Thymus (tissue), 11 donors: ENCODE measurements around the gene CNDP2. TPM values are rescaled to one million over a fixed set of nuclear protein-coding genes. Genes with fewer than 3 reads are reported as not detected.

Experiments used
- DNase-seq, 9 donors: peaks; one replicate each; pipeline ENCODE4 v3.0.0-alpha.2; 2013; ENCODE audit warnings: low spot score in 9 of 9, low read depth in 6 of 9, missing footprints in 1 of 9
- H3K27ac ChIP-seq, 2 donors: one replicate each; pipeline ENCODE4 v1.5.1; 2013; ENCODE audit warnings: control low read depth in 1 of 2, low read depth in 1 of 2, low read length in 1 of 2, mild to moderate bottlenecking in 1 of 2, moderate library complexity in 1 of 2
- H3K27me3 ChIP-seq, 2 donors: one replicate each; pipeline ENCODE4 v1.5.1; 2013; ENCODE audit warnings: low read length in 1 of 2; ENCODE audit not compliant: control insufficient read depth in 2 of 2, insufficient read depth in 1 of 2
- H3K36me3 ChIP-seq, 2 donors: one replicate each; pipeline ENCODE4 v1.5.1; 2013; ENCODE audit warnings: low read length in 1 of 2, mild to moderate bottlenecking in 1 of 2, moderate library complexity in 1 of 2; ENCODE audit not compliant: control insufficient read depth in 2 of 2, insufficient read depth in 2 of 2
- H3K4me1 ChIP-seq, 2 donors: one replicate each; pipeline ENCODE4 v1.5.1; 2013; ENCODE audit warnings: low read length in 2 of 2; ENCODE audit not compliant: control insufficient read depth in 2 of 2, insufficient read depth in 2 of 2
- H3K4me3 ChIP-seq, 2 donors: one replicate each; pipeline ENCODE4 v1.5.1; 2013; ENCODE audit warnings: low read length in 2 of 2, control low read depth in 1 of 2, mild to moderate bottlenecking in 1 of 2
- H3K9me3 ChIP-seq, 2 donors: one replicate each; pipeline ENCODE4 v1.5.1; 2013; ENCODE audit warnings: low read length in 1 of 2, mild to moderate bottlenecking in 1 of 2; ENCODE audit not compliant: control insufficient read depth in 2 of 2, insufficient read depth in 1 of 2
- WGBS: extraction: QIAGEN DNeasy Blood & Tissue Kit; methylation state at CpG from one replicate; pipeline ENCODE4 v1.1.7; 2013; 5-methylcytosine and 5-hydroxymethylcytosine counted together
- polyA plus RNA-seq: library from polyadenylated mRNA; stranded (reverse); fragments of 200-250 nt; gene quantifications from one replicate; pipeline ENCODE4 v1.2.3, GENCODE V29; 2013
- total RNA-seq: library from RNA; stranded (reverse); fragments of 120-200 nt; gene quantifications from one replicate; pipeline ENCODE4 v1.2.4, GENCODE V29; 2013
- donor health status: healthy.

Gene CNDP2
- total and polyA plus RNA-seq, 2 donors: 55.2 to 129 TPM

- H3K4me3 ChIP-seq: no peak overlapping the region
- no peaks in the 10 kb centered on the region for H3K4me1 ChIP-seq
- peaks cover 4 to 26% of the 10 kb centered on the region in 2 donors for H3K27me3 ChIP-seq
- no peak overlapping the region for H3K27ac ChIP-seq
- no peaks in the 10 kb centered on the region for H3K36me3 ChIP-seq
- WGBS: 98% methylated on average over 1 of the region's 1 CpG
- H3K9me3 ChIP-seq: no peaks in the 10 kb centered on the region
- DNase-seq: no peak
Measured at GRCh38 chr18:74463983-74464382, 32.2 kb upstream of the CNDP2 start.

GRCh38 chr18:74465775-74466174 lies 30.4 kb upstream of the CNDP2 start:
- DNase-seq: no peak
- 96% methylated on average over 4 of the region's 4 CpGs for WGBS
- no peaks in the 10 kb centered on the region for H3K9me3 ChIP-seq
- no peak overlapping the region for H3K4me3 ChIP-seq
- H3K36me3 ChIP-seq: no peaks in the 10 kb centered on the region
- peaks cover 0 to 11% of the 10 kb centered on the region in 2 donors for H3K27me3 ChIP-seq
- no peak overlapping the region for H3K27ac ChIP-seq
- H3K4me1 ChIP-seq: no peaks in the 10 kb centered on the region

- H3K4me1 ChIP-seq: no peaks in the 10 kb centered on the region
- WGBS: 98% methylated on average over 3 of the region's 3 CpGs
- DNase-seq: no peak
- H3K27ac ChIP-seq: no peak overlapping the region
- no peaks in the 10 kb centered on the region for H3K9me3 ChIP-seq
- no peak overlapping the region for H3K4me3 ChIP-seq
- H3K27me3 ChIP-seq: no peaks in the 10 kb centered on the region
- H3K36me3 ChIP-seq: no peaks in the 10 kb centered on the region
Measured at GRCh38 chr18:74468547-74469061, 27.6 kb upstream of the CNDP2 start.

- DNase-seq: no peak
- Histone ChIP-seq H3K9me3 (no peaks in the 10 kb centered on the region), H3K36me3 (no peaks in the 10 kb centered on the region), H3K27me3 (no peaks in the 10 kb centered on the region), H3K27ac (no peak overlapping the region), H3K4me3 (no peak overlapping the region), H3K4me1 (no peaks in the 10 kb centered on the region)
- 93% methylated on average over 2 of the region's 2 CpGs for WGBS
Measured at GRCh38 chr18:74472312-74472711, 23.9 kb upstream of the CNDP2 start.

DNA sequence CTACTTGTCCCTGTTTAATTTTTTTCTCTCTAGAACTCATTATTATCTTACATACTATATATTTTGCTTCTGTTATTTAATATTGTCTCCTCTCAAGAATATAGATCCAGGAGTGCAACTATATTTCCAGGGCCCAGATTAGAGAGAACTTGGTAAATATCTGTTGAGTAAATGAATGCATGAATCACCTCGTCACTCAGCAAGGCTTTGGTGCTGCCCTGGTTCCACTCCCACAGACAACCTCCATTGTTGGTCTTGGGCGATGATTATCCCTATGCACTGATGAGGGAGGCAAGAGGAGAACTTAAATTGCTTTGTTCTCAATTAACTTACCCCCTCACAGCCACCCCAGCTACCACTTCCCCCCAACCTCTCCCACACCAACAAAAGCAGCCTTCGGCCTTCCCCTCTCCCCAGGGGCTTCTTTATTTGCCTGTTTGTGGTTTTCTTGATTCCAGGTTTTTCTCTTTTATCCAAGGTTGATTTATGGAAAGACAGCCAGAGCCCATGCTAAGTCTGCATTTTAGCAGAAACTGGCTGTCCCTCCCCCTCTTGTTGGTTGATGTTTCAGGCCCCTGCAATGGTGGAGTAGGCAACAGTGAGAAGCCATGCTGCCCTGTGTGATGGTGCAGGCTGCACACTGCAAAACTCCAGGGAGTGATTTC lies 22.1 kb upstream of the CNDP2 start:
- H3K9me3 ChIP-seq: no peaks in the 10 kb centered on the region
- no peak overlapping the region for H3K27ac ChIP-seq
- H3K4me3 ChIP-seq: no peak overlapping the region
- 94% methylated on average over 3 of the region's 3 CpGs for WGBS
- no peaks in the 10 kb centered on the region for H3K27me3 ChIP-seq
- DNase-seq: no peak
- no peaks in the 10 kb centered on the region for H3K36me3 ChIP-seq
- no peaks in the 10 kb centered on the region for H3K4me1 ChIP-seq

- no peak overlapping the region for H3K4me3 ChIP-seq
- no peaks in the 10 kb centered on the region for H3K4me1 ChIP-seq
- H3K27ac ChIP-seq: no peak overlapping the region
- 64% methylated on average over 6 of the region's 6 CpGs for WGBS
- H3K27me3 ChIP-seq: no peaks in the 10 kb centered on the region
- DNase-seq: peak in 1 of 9 donors; percentile 22
- H3K9me3 ChIP-seq: no peaks in the 10 kb centered on the region
- no peaks in the 10 kb centered on the region for H3K36me3 ChIP-seq
Measured at GRCh38 chr18:74476140-74476539, 20.0 kb upstream of the CNDP2 start.

- H3K27me3 ChIP-seq: no peaks in the 10 kb centered on the region
- H3K9me3 ChIP-seq: no peaks in the 10 kb centered on the region
- H3K36me3 ChIP-seq: no peaks in the 10 kb centered on the region
- no peak overlapping the region for H3K27ac ChIP-seq
- no peaks in the 10 kb centered on the region for H3K4me1 ChIP-seq
- no peak for DNase-seq
- H3K4me3 ChIP-seq: no peak overlapping the region
- whole genome bisulfite sequencing: 93% methylated on average over 8 of the region's 8 CpGs
Measured at GRCh38 chr18:74477771-74478170, 18.4 kb upstream of the CNDP2 start.

GRCh38 chr18:74478316-74478715 lies 17.8 kb upstream of the CNDP2 start:
- 98% methylated on average over 7 of the region's 7 CpGs for WGBS
- DNase-seq: no peak

GRCh38 chr18:74478880-74479279 lies 17.3 kb upstream of the CNDP2 start:
- Histone ChIP-seq H3K9me3 (no peaks in the 10 kb centered on the region), H3K4me3 (no peak overlapping the region), H3K27ac (no peak overlapping the region), H3K4me1 (no peaks in the 10 kb centered on the region), H3K36me3 (no peaks in the 10 kb centered on the region), H3K27me3 (no peaks in the 10 kb centered on the region)
- DNase-seq: no peak
- 94% methylated on average over 6 of the region's 6 CpGs for WGBS

More at GRCh38 chr18:74478316-74478715, 17.8 kb upstream of the CNDP2 start:
- Histone ChIP-seq H3K4me1 (no peaks in the 10 kb centered on the region), H3K27ac (no peak overlapping the region), H3K9me3 (no peaks in the 10 kb centered on the region), H3K4me3 (no peak overlapping the region), H3K36me3 (no peaks in the 10 kb centered on the region), H3K27me3 (no peaks in the 10 kb centered on the region)
